Epidermal melanocyte (primary cell): ENCODE measurements around the gene REEP1.

Experiments used
- DNase-seq: peaks from one replicate; pipeline ENCODE4 v3.0.0; 2011; ENCODE audit warnings: low spot score; ENCODE audit not compliant: insufficient read length

REEP1 gene

GRCh38 chr2:86308356-86308755, 29.1 kb downstream of the REEP1 start:
- no peak for DNase-seq

GRCh38 chr2:86307431-86307830, 30.0 kb downstream of the REEP1 start:
- no peak for DNase-seq

- DNase-seq = no peak
Measured at GRCh38 chr2:86305915-86306254, 31.5 kb downstream of the REEP1 start.

- DNase-seq = no peak
Measured at GRCh38 chr2:86305195-86305914, 32.1 kb downstream of the REEP1 start.

- no peak for DNase-seq
Measured at GRCh38 chr2:86304416-86304815, 33.0 kb downstream of the REEP1 start.

- no peak for DNase-seq
Measured at GRCh38 chr2:86302320-86302719, 35.1 kb downstream of the REEP1 start.

GRCh38 chr2:86301711-86302202, 35.7 kb downstream of the REEP1 start:
- no peak for DNase-seq

- DNase-seq = no peak
Measured at GRCh38 chr2:86301009-86301408, 36.4 kb downstream of the REEP1 start.

- DNase-seq = no peak
Measured at GRCh38 chr2:86300496-86300895, 36.9 kb downstream of the REEP1 start.

GRCh38 chr2:86298411-86299390, 38.7 kb downstream of the REEP1 start:
- DNase-seq = no peak

GRCh38 chr2:86297382-86298147, 39.9 kb downstream of the REEP1 start:
- DNase-seq = no peak

- DNase-seq = no peak
Measured at GRCh38 chr2:86296947-86297346, 40.5 kb downstream of the REEP1 start.

GRCh38 chr2:86295066-86295465, 42.4 kb downstream of the REEP1 start:
- DNase-seq = no peak

GRCh38 chr2:86293612-86294011, 43.8 kb downstream of the REEP1 start:
- no peak for DNase-seq

- no peak for DNase-seq
Measured at GRCh38 chr2:86292571-86293515, 44.6 kb downstream of the REEP1 start.

- DNase-seq = no peak
Measured at GRCh38 chr2:86291328-86291662, 46.1 kb downstream of the REEP1 start.

GRCh38 chr2:86290596-86291327, 46.7 kb downstream of the REEP1 start:
- no peak for DNase-seq

- no peak for DNase-seq
Measured at GRCh38 chr2:86286516-86286915, 50.9 kb downstream of the REEP1 start.

GRCh38 chr2:86285981-86286380, 51.4 kb downstream of the REEP1 start:
- no peak for DNase-seq

GRCh38 chr2:86285571-86285970, 51.9 kb downstream of the REEP1 start:
- no peak for DNase-seq
